ENCODE data around the gene AMDHD1.
"Not testable (repeated sequence)": the region's sequence is repeated elsewhere in the genome, so short reads cannot be mapped to it uniquely, and the experiment has no call there.

AMDHD1 gene

DNA sequence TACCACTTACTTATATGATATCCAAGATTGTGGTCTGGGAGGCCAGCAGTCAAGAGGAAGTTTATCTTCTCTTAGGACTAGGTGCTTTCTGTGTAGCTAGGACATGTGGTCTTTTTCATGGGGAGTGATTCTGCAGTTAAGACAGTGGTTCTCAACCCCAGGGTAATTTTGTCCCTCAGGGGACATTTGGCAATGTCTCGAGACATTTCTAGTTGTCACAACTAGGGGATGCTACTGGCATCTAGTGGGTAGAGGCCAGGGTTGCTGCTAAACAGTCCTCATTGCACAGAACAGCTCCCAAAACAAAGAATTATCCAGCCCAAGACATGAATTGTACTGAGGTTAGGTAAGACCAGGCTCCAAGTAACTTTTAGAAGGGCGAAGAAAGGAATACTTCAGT, 20.0 kb downstream of the AMDHD1 start:
- DNase-seq = no peak

DNA sequence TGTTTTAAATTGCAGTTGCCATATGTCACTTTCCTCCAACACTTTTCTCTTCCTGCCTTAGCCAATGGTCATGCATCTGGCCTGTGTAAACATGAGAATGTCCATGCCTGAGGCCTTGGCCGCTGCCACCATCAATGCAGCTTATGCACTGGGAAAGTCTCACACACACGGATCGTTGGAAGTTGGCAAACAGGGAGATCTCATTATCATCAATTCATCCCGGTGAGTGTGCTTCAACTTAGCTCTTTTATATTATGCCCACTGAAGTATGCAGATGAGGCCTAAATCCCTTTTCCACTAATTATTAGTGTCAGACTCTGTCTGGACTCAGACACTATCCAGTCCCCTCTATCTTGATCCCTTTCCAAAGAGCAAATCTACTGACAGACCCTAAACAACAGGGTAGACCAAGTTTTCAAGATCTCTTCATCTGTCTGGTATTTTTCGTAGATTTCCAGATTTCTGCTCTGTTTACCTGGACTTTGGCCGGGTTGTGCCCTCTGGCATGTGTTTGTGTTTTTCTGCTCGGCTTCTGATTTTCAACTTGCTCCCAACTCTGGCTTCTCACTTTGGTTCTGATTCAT, 23.2 kb downstream of the AMDHD1 start:
- no peak for DNase-seq

DNA sequence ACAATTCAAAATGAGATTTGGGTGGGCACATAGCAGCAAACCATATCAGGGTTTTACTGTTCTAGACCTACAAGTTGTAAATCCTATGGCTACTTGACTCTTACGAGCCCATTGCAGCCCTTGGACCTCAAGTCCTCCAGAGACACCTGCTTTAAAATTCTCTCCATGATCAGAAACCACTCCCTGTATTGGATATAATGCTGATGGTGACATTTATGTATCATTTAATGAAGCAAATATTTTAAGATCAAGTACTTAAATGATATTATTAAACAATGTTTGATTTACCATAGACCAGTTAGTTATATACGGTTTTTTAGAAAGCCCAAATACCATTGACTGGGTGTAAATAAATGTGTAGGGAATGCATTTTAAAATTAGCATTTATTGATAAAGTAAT, 24.2 kb downstream of the AMDHD1 start:
- DNase-seq = no peak

DNA sequence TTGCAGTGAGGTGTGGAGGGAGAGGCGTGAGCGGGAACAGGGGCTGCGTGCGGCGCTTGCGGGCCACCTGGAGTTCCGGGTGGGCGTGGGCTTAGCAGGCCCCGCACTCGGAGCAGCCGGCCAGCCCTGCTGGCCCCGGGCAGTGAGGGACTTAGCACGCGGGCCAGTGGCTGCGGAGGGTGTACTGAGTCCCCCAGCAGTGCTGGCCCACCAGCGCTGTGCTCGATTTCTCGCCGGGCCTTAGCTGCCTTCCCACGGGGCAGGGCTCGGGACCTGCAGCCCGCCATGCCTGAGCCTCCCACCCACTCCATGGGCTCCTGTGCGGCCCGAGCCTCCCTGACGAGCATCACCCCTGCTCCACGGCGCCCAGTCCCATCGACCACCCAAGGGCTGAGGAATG, 26.0 kb downstream of the AMDHD1 start:
- DNase-seq = not testable (repeated sequence)

DNA sequence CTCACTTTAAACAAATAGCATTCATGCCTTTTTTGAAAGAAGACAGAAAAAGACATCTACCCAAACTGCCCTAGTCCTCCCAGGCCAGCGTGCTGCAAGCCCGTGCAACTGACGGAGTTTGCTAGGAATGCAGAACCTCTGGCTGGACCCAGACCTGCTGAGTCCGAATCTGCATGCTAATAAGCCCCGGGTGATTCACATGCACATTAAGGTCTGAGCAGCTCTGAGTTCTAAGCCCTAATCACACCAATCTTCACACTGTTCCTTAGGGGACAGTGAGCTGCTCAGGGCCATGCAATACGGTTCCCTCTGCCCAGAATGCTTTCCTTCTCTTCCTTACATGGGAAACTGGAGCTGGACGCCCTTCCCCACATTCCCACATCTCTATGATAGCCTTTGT, 27.8 kb downstream of the AMDHD1 start:
- DNase-seq = no peak

DNA sequence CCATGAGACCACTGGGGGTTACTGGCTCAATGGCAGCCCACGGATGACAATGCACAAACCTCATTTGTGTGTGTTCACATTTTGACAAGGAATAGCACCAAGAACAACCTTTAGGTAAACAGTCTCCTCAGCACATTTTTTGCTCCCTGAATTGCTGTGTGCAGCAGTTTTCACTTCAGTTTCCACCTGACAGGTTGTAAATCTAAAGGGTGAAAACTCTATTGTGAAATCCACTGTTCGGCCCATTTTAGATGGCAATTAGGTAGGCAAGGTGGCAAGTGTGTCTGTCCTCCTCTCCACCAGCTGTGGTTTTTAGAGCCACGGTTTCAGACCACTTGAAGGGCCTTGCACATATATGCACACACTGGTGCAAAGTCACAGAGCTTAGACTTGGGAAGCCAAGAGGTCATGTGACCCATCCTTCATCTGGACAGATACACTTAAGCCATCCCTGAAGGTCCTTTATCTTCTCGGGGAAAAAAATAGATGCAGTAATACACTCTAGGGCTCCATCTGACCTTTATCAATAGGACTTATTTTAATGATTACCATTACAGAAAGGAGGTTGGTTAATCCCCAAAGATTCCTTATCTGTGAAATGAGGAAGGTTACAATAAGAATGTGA, 29.8 kb downstream of the AMDHD1 start:
- DNase-seq = no peak

DNA sequence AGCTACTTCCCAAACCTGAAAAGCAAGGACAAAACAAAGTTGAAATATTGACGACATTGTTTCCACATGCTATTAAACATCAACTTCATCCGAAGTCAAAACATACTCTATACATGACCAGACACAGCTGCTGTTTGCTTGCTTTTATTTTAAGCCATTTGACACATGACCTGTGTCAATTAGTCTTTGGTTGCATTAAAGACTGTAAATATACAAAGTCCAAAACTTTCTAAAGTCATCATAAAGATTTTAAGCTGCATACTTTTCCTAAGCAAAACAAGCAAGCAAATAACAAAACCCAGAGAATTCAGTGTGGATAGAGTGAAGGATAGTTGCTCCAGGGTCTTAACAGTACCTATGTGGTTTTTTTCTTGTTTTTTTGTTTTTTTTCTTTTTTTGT, 31.2 kb downstream of the AMDHD1 start:
- no peak for DNase-seq

DNA sequence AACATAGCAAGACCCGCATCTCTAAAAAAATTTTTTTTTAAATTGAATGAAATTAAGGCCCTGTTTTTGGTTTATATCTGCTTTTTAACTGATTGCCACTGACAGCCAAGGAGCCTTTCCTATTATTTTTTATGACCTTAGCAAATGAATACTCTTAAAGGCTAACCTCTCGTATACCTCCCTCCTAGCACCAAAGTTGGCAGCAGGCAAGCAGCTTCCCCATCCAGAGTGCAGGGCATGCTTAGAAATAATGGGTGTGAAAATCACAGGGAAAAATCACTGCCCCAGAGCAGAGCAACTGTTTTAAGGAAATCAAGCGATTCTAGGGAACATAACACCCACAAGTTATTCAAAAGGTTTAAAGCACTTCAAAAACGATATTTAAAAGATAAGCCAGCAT, 32.4 kb downstream of the AMDHD1 start:
- no peak for DNase-seq

DNA sequence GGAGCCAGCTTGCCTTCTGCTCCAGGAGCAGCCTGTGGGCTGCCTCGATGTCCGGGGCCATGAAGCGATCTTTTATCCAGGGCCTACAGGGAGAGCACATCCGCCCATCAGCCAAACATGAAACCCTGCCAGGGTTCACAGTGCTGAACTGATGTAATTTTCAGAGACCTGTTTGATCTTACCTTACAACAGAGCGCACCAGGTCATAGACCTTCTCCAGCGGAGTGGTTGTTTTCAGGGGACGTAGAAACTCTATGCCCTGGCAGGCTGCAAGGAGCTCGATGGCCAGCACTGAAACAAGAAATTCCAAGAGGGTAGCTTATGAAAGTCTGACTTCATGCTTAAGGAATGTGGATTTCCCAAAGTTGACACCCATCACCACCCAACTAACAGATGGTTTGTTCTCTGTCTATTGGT, 33.3 kb downstream of the AMDHD1 start:
- DNase-seq = peak; percentile 22

DNA sequence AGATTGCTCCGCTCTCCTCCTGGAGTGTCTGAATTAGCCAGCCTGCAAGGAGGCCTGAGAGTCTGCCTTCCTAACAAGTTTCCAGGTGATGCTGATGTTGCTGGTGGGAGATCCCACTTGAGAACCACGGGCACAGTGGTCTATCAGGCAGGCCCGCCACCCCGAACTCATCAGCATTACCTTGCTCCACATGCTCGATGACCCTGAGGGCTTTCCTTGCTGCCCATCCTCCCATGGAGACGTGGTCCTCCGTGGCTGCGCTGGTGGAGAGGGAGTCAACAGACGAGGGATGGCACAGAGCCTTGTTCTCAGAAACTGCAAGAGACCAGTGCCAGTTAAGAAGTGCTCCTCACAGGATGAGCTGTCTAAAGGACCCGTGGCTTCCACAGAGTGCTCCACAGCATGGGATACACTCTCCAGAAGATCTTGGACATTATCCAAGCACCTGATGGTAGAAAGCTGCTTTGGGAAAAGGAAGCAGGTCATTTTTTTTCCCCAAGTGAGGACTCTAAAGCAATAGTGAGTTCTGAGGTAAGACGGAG, 34.7 kb downstream of the AMDHD1 start:
- DNase-seq = no peak

DNA sequence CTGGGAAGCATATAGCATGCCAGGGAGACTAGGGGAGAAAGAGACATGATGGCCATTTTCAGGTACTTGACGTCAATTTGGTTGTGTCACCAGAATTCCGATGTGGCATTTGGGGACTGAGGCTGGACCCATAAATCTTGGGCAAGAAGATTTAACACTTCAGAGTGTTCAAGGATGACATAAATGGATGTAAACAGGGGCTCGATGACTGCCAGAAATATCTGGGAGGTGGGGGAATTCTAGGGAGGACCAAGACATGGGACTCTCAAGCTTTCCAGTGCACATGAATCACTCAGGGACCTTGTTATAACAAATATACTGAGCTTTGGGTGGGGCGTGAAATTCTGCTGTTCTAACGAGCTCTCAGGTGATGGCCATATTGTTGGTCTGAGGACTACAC, 35.2 kb downstream of the AMDHD1 start:
- no peak for DNase-seq

DNA sequence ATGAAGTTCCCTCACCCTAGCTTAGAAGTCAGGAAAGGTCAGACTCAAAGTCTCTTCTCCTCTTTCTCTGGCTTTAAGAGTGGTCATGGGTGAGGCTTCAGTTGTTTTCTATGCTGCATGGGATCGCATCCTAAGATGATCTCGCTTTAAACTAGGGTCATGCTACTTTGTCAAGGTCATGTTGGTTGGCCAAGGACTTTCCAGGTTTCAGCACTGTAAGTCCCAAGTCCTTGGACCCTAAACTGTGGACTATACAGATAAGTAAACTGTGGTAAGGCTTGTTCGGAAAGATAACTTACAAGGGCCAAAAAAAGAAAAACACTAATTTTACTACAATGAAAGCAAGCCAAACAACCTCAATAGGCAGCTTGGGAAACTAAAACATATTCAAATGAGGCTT, 35.6 kb downstream of the AMDHD1 start:
- no peak for DNase-seq

DNA sequence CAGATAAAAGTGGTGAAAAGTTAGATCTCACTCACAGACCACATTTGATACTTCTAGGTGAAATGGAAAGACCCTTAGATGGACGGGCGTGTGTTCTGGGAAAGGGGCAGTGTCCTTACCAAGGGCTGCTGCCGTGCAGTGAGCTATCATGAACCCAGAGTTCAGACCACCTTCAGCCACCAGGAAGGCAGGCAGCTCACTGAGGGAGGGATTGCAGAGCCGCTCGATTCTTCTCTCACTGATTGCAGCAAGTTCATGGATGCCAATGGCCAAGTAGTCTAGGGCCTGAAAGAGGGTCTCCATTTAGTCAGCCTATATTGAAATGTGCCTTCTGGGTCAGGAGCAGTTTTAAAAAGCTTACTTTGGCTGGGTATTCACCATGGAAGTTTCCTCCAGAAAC, 37.3 kb downstream of the AMDHD1 start:
- no peak for DNase-seq

DNA sequence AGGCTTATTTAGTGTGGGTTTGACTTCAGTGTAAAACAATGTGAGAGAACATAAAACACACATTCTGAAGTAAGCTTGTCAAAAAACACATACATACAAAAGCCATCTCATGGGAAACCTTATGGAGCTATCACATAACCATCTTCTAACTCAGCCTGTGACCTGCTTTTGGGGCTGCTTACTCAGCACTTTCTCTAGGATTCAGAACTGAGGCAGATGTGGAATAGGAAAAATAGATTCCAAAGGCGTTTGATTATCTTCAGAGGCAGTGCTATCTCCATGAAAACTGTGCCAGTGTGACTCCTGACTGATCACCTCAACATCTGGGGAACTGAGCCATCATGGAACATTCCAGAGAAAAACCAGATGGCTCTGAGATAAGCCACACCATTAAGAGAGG, 39.5 kb downstream of the AMDHD1 start:
- no peak for DNase-seq

DNA sequence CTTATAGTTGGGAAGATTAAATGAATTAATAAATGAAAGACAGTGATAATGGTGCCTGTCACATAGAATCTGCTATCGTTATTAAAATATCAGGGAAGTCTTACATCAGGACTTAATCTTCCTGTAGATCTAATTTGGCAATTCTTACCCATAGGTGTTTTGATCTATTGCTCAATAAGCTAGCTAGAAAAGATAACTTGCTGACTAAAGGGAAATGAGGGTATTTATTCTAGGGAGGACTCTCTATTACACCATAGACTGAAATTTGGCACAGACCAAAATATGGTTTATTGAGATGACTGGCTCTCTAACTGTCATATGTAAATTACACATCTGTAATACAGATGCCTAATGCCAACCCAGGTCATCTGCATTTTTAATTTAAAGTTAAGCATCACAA, 41.6 kb downstream of the AMDHD1 start:
- DNase-seq = no peak

DNA sequence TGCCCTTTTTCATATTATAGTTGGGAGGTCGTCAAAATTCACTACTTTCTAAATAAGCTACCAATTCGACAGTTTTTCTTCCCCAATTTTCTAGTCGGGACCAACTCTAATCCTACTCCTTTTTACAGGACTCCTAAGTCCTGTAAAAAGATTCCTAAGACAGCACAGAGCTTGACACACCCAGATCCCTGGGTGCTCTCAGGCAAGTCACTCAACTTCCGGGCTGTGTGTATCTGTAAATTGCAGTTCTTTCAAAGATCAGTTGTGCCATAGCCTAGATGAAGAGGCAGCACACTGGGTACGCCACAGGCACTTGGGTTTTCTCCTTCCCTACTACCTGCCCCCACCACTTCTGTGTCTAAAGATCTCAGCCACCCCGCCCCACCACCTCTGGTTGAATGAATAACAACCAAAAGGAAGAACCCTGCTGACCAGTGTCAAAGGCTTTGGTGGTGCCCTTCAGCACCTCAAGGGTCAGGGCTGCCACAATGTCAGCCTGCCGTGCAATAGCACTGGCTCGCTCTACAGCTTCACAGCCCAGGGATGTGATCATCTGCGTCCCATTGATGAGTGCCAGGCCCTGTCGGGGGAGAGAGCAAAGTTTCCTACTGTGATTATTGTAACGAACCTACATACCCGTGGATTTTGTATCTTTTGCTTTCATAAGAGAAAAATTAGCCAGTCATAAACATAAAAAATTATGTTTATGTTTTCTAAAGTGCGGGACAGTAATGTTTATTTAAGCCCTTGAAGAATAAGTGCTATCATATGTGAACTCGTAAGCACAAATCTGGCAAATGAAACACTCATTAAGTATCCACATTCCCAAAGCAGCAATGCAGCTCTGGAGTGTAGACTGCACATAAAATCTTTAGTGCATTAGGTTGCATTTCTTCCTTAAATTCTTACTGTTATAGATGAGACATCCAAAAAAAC, 43.8 kb downstream of the AMDHD1 start:
- no peak for DNase-seq

DNA sequence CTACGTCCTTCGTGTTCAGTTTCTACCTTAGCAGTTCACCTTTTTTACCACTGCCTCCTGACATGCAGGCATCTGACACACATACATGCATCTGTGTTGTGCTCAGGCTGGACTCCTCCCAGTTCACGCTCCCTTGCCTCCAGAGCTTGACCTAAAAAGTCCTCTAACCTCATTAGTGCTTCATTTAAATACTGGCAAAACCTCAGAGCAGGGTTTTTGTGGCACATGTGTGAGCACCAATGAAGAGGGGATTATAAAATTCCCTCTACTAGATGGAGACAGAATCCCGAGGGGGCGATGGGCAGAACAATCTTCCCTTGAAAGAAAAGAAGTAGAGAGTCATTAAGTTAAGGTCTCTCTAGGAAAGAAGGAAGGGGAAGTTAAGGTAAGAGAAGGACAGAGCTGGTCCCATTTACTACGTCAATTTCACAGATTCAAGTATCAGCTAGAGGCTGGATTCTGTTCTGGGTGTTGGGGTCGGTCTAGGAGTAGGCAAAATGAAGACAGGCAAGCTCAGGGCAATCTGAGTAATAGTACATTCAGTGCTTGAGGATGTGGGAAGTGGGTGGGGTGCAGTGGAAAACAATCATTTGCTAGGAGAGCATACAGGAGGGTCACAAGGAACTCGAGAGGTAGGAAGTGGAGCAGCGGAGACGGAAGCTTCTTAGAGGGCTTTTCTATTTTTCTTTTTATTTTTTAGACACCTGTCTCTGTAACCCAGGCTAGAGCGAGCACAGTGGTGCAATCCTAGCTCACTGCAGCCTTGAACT, 45.6 kb downstream of the AMDHD1 start:
- DNase-seq = no peak

DNA sequence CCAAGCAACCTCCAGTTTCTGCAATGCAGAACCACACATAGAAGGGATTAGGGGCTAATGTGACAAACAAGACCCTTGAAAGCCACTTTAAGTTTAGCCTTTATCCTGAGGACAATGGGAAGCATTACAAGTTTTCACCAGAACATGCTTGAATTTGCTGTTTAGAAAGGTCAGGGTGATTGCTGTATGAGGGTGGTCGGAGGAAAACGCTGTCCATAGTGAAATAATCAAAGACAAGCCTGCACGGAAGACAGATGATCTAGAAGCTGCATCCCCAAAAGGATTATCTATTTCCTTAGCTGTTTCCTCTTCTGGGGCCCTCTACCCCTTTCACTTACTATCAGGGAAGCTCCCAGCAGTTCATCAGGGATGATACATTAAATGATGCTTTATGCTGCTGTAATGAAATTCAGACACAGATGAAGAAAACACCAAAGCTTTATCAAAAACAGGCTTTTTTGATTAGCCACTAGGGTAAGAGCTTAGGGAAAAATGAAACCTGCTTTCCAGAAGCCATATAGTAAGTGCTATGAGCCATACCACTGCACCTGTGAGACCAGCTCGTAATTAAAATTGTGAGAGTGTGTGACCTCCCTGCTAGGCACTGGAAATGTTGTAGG, 46.5 kb downstream of the AMDHD1 start:
- DNase-seq = no peak

DNA sequence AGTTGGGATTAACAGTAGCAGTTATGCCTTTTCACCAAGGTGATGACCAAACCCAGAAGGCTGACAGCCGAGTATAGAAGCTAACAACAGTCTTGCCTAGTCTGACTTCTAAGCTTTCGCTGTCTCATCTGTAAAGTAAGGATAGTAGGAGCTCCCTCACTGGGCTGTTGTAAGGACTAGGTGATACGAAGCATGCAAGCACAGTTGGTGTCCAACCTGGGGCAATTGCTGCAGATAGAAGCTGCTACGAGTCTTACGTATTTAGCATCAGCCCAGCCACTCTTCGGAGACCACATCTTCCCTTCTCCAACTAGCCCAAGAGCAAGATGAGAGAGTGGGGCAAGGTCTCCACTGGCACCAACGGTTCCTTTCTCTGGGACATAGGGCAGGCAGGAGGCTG, 47.0 kb downstream of the AMDHD1 start:
- DNase-seq = no peak

DNA sequence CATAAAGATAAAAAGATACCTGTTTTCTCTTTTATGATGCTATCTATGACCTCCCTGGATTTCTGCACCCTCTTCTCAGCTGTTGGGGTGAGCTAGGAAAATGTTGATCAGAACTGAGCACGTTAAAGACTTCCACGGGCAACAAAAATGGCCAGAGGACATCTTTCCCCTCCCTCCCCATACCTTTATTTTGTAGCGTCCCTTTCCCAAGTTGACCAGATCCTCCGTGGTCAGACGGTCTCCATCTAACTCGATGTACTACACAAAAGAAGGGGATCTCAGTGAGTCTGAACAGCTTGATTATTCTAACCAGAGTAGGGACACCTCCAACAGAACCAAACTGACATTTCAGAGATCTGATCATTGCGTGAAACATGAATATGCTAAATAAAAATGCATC, 50.8 kb downstream of the AMDHD1 start:
- no peak for DNase-seq

DNA sequence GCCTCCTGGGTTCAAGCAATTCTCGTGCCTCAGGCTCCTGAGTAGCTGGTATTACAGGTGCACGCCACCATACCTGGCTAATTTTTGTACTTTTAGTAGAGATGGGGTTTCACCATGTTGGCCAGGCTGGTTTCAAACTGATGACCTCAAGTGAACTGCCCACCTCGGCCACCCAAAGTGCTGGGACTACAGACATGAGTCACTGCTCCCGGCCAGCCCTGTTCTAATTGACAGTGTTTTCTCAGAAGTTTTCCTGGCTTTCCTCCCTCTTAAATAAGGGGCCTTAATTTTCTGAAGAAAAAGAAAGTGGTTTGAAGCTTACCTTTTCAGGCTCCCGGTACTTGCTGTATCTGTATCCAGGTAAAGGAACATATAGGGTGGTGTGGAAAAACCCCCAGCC, 51.3 kb downstream of the AMDHD1 start:
- DNase-seq = no peak
